Muscle of leg (tissue), 11 donors: ENCODE measurements around the gene FAM234A. TPM values are rescaled to one million over a fixed set of nuclear protein-coding genes. Genes with fewer than 3 reads are reported as not detected.

Experiments used
- DNase-seq: peaks from one replicate; pipeline ENCODE4 v3.0.0; 2013
- H3K27ac ChIP-seq: one replicate; pipeline ENCODE4 v1.5.1; 2013; ENCODE audit warnings: mild to moderate bottlenecking, low read length, control low read depth
- H3K27me3 ChIP-seq: one replicate; pipeline ENCODE4 v1.6.1; 2013; ENCODE audit warnings: low read length; ENCODE audit not compliant: control insufficient read depth, insufficient read depth
- H3K36me3 ChIP-seq: one replicate; pipeline ENCODE4 v1.6.1; 2013; ENCODE audit warnings: low read length; ENCODE audit not compliant: control insufficient read depth, insufficient read depth
- H3K4me1 ChIP-seq: one replicate; pipeline ENCODE4 v1.6.1; 2013; ENCODE audit warnings: low read length; ENCODE audit not compliant: control insufficient read depth, insufficient read depth
- H3K4me3 ChIP-seq: one replicate; pipeline ENCODE4 v1.5.1; 2013; ENCODE audit warnings: low read length, control low read depth
- H3K9me3 ChIP-seq: replicated peaks from 2 replicates; pipeline ENCODE4 v1.6.1; 2013; ENCODE audit warnings: low read depth, low read length; ENCODE audit not compliant: control insufficient read depth
- WGBS: methylation state at CpG from one replicate; pipeline ENCODE4 v1.1.5; 2013; ENCODE audit warnings: missing lambda C conversion rate; ENCODE audit not compliant: insufficient coverage; 5-methylcytosine and 5-hydroxymethylcytosine counted together
- polyA plus RNA-seq, 8 donors: library from polyadenylated mRNA; unstranded; fragments of 120-200 nt; gene quantifications; one replicate each; pipeline versions ENCODE4 v1.2.1 to v1.2.3, GENCODE V29; 2013; ENCODE audit warnings: inconsistent platforms in 1 of 8, low replicate concordance in 1 of 8; ENCODE audit not compliant: insufficient read length in 8 of 8, insufficient read depth in 1 of 8
- total RNA-seq: library from RNA; stranded (reverse); fragments of 120-200 nt; gene quantifications from one replicate; pipeline ENCODE4 v1.2.4, GENCODE V29; 2013

The FAM234A gene
- total and polyA plus RNA-seq, 9 donors, result 26.9 to 49.5 (median 43.0) TPM

GRCh38 chr16:279531-279930 lies 44.9 kb downstream of the FAM234A start:
- Histone ChIP-seq H3K36me3 (no peaks in the 10 kb centered on the region), H3K27ac (no peak overlapping the region), H3K9me3 (no peaks in the 10 kb centered on the region), H3K4me3 (no peak overlapping the region), H3K27me3 (peaks cover 64% of the 10 kb centered on the region), H3K4me1 (peaks cover 27% of the 10 kb centered on the region)
- WGBS, result 60% methylated on average over 3 of the region's 7 CpGs
- DNase-seq, result no peak

- Histone ChIP-seq H3K36me3 (no peaks in the 10 kb centered on the region), H3K9me3 (no peaks in the 10 kb centered on the region), H3K4me3 (no peak overlapping the region), H3K27me3 (peaks cover 59% of the 10 kb centered on the region), H3K4me1 (peaks cover 24% of the 10 kb centered on the region), H3K27ac (no peak overlapping the region)
- WGBS, result 3% methylated on average over 45 of the region's 47 CpGs
- DNase-seq, result no peak
Measured at GRCh38 chr16:280005-280460, 45.4 kb downstream of the FAM234A start.

GRCh38 chr16:280552-280951 lies 45.9 kb downstream of the FAM234A start, which contains the start of gene ARHGDIG:
ARHGDIG (plus strand) TSS chr16:280591; CDS start chr16:280681, 90 bp downstream.
- H3K4me3 ChIP-seq, result peak within 1 kb of the TSS; percentile 19
- peak; percentile 33 for DNase-seq
- no peaks in the 10 kb centered on the region for H3K9me3 ChIP-seq
- peaks cover 21% of the 10 kb centered on the region for H3K4me1 ChIP-seq
- peaks cover 55% of the 10 kb centered on the region for H3K27me3 ChIP-seq
- H3K36me3 ChIP-seq, result no peaks in the 10 kb centered on the region
- H3K27ac ChIP-seq, result no peak within 1 kb of the TSS
- WGBS, result under 1% methylated on average over 52 of the region's 54 CpGs

- Histone ChIP-seq H3K4me3 (peak overlapping the region; percentile 19), H3K9me3 (no peaks in the 10 kb centered on the region), H3K4me1 (peaks cover 17% of the 10 kb centered on the region), H3K27me3 (peaks cover 52% of the 10 kb centered on the region), H3K36me3 (no peaks in the 10 kb centered on the region), H3K27ac (no peak overlapping the region)
- WGBS, result 32% methylated on average over 26 of the region's 27 CpGs
- no peak for DNase-seq
Measured at GRCh38 chr16:280991-281659, 46.5 kb downstream of the FAM234A start.

GRCh38 chr16:281660-282255 lies 47.1 kb downstream of the FAM234A start:
- H3K36me3 ChIP-seq, result peaks cover 6% of the 10 kb centered on the region
- H3K9me3 ChIP-seq, result no peaks in the 10 kb centered on the region
- H3K27me3 ChIP-seq, result peaks cover 46% of the 10 kb centered on the region
- H3K4me1 ChIP-seq, result peaks cover 13% of the 10 kb centered on the region
- no peak overlapping the region for H3K4me3 ChIP-seq
- 59% methylated on average over 17 of the region's 25 CpGs for WGBS
- no peak for DNase-seq
- H3K27ac ChIP-seq, result no peak overlapping the region

GRCh38 chr16:282491-282890 lies 47.9 kb downstream of the FAM234A start:
- 81% methylated on average over 7 of the region's 22 CpGs for WGBS
- H3K4me1 ChIP-seq, result peaks cover 13% of the 10 kb centered on the region
- peaks cover 13% of the 10 kb centered on the region for H3K36me3 ChIP-seq
- H3K27ac ChIP-seq, result no peak overlapping the region
- no peaks in the 10 kb centered on the region for H3K9me3 ChIP-seq
- H3K27me3 ChIP-seq, result peaks cover 45% of the 10 kb centered on the region
- H3K4me3 ChIP-seq, result no peak overlapping the region
- DNase-seq, result no peak

GRCh38 chr16:283033-283805 lies 48.6 kb downstream of the FAM234A start, which contains the start of gene PDIA2:
PDIA2 (plus strand) TSS chr16:283164; CDS start chr16:283170, 6 bp downstream.
- peaks cover 20% of the 10 kb centered on the region for H3K36me3 ChIP-seq
- H3K27ac ChIP-seq, result no peak within 1 kb of the TSS
- peaks cover 45% of the 10 kb centered on the region for H3K27me3 ChIP-seq
- H3K4me1 ChIP-seq, result peaks cover 13% of the 10 kb centered on the region
- WGBS, result 70% methylated on average over 18 of the region's 25 CpGs
- no peaks in the 10 kb centered on the region for H3K9me3 ChIP-seq
- no peak within 1 kb of the TSS for H3K4me3 ChIP-seq
- no peak for DNase-seq

GRCh38 chr16:284204-285120 lies 49.8 kb downstream of the FAM234A start:
- H3K9me3 ChIP-seq, result no peaks in the 10 kb centered on the region
- 91% methylated on average over 50 of the region's 52 CpGs for whole genome bisulfite sequencing
- H3K4me3 ChIP-seq, result no peak overlapping the region
- H3K27me3 ChIP-seq, result peaks cover 32% of the 10 kb centered on the region
- no peak overlapping the region for H3K27ac ChIP-seq
- DNase-seq, result no peak
- peaks cover 13% of the 10 kb centered on the region for H3K4me1 ChIP-seq
- H3K36me3 ChIP-seq, result peaks cover 30% of the 10 kb centered on the region

- Histone ChIP-seq H3K9me3 (no peaks in the 10 kb centered on the region), H3K4me1 (peaks cover 10% of the 10 kb centered on the region), H3K36me3 (peaks cover 35% of the 10 kb centered on the region), H3K27ac (no peak overlapping the region), H3K27me3 (peaks cover 26% of the 10 kb centered on the region), H3K4me3 (no peak overlapping the region)
- no peak for DNase-seq
- WGBS, result 94% methylated on average over 33 of the region's 48 CpGs
Measured at GRCh38 chr16:285146-286055, 50.8 kb downstream of the FAM234A start.
